Muscle layer of colon (tissue), 2 donors: ENCODE measurements around the gene MLANA.

ENCODE experiments used
- H3K27ac ChIP-seq: one replicate; pipeline ENCODE4 v1.7.0; 2013; ENCODE audit warnings: low read depth, mild to moderate bottlenecking, low read length, moderate library complexity
- H3K27me3 ChIP-seq, 2 donors: one replicate each; pipeline ENCODE4 v1.7.0; 2013; ENCODE audit warnings: low read length in 2 of 2, mild to moderate bottlenecking in 2 of 2; ENCODE audit not compliant: insufficient read depth in 2 of 2, control insufficient read depth in 1 of 2
- H3K36me3 ChIP-seq: one replicate; pipeline ENCODE4 v1.7.0; 2013; ENCODE audit warnings: mild to moderate bottlenecking, low read length; ENCODE audit not compliant: insufficient read depth
- H3K4me1 ChIP-seq: one replicate; pipeline ENCODE4 v1.7.0; 2013; ENCODE audit warnings: mild to moderate bottlenecking, low read length; ENCODE audit not compliant: insufficient read depth
- H3K4me3 ChIP-seq, 2 donors: one replicate each; pipeline ENCODE4 v1.7.0; 2013; ENCODE audit warnings: low read length in 2 of 2, low read depth in 1 of 2, mild to moderate bottlenecking in 1 of 2, moderate library complexity in 1 of 2
- H3K9ac ChIP-seq: one replicate; pipeline ENCODE4 v1.7.0; 2013; ENCODE audit warnings: low read length
- H3K9me3 ChIP-seq: one replicate; pipeline ENCODE4 v1.7.0; 2013; ENCODE audit warnings: mild to moderate bottlenecking, low read length
- donor health status: abdominal sarcoma.
- donor health status: Adenocarcinoma of cecum.

The MLANA gene, protein sequence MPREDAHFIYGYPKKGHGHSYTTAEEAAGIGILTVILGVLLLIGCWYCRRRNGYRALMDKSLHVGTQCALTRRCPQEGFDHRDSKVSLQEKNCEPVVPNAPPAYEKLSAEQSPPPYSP

DNA sequence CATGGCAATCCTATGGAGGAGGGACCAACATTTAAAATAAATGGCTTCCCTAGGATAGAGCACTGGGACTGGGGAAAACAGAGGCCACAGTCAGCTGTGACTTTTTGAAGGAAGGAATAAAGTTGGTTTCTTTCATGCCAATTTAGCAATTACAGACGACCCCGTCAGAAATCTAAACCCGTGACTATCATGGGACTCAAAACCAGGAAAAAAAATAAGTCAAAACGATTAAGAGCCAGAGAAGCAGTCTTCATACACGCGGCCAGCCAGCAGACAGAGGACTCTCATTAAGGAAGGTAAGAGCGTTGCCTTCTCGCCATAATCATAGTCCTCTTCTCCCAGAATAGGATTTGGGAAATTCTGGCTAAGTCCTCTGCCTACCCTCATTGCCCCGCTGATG, at the start of gene MLANA:
Gene MLANA, plus strand, starts transcription at position 249 of the 400 bp plus-strand sequence. CDS start 1,586 bp downstream, outside the sequence.
- no peaks in the 10 kb centered on the region for H3K36me3 ChIP-seq

DNA sequence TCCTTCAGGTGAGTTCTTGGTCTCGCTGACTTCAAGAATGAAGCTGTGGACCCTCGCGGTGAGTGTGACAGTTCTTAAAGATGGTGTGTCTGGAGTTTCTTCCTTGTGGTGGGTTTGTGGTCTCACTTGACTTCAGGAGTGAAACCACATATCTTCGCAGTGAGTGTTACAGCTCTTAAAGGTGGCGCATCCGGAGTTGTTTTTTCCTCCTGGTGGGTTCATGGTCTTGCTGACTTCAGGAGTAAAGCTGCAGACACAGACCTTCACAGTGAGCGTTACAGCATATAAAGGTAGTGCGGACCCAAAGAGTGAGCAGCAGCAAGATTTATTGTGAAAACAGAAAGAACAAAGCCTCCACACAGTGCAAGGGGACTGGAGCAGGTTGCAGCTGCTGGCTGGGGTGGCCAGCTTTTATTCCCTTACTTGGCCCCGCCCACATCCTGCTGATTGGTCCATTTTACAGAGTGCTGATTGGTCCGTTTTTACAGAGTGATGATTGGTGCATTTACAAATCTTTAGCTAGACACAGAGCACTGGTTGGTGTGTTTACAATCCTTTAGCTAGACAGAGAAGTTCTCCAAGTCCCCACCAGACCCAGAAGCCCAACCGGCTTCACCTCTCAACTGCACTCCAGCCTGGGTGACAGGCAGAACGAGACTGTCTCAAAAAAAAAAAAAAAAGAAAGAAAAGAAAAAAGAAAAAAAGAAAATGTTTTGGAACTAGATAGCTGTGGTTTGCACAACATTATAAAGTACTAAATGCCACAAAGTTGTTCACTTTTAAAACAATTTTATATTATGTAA, 48.7 kb upstream of the MLANA start:
- Histone ChIP-seq H3K9me3 (no peaks in the 10 kb centered on the region), H3K9ac (no peak overlapping the region), H3K36me3 (no peaks in the 10 kb centered on the region), H3K27ac (no peak overlapping the region), H3K27me3 (no peaks in the 10 kb centered on the region), H3K4me1 (no peaks in the 10 kb centered on the region), H3K4me3 (no peak overlapping the region)

More for the DNA sequence above, at the start of gene MLANA:
- no peaks in the 10 kb centered on the region for H3K9me3 ChIP-seq
- H3K27me3 ChIP-seq: no peaks in the 10 kb centered on the region
- no peak within 1 kb of the TSS for H3K9ac ChIP-seq
- H3K27ac ChIP-seq: no peak within 1 kb of the TSS
- H3K4me1 ChIP-seq: peaks cover 5% of the 10 kb centered on the region
- H3K4me3 ChIP-seq: no peak within 1 kb of the TSS

DNA sequence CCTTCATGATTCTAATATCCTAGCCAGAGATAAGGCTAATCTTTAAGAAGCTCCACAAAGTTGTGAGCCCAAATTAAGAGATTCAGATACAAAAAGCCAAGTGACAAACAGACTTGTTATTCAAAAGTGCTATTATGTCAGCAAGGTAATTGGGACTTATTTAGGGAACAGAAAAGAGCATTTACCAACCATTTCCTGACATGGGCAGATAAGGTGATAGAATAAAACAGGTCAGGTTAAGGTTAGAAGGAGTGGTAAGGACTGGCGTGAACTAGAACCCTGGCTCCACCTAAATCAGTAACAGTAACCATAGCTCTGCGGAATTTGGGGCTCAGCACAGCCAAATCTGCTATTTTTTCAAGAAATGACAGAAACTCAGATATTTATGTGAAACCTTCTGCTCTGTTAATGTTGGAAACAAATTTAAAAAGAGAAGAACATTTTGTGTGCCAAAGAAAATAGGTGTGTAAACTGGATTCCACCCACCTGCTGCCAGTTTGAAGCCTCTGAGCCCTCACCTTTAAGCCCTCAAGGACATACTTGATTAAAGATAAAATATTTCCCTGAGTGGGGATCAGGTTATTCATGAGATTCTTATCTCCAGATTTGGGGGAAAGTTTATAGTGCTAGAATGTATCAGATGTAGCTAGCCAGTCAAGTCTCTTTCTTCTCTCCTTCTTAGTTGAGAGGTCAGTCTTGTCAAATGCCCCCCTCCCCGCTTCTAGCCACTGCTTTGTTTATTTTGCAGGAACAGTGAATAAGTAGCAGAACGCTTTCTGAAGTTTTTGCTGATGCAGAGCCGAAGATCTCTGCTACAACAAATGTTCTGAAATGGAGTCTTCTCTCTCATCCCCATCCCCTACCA, 47.5 kb upstream of the MLANA start:
- Histone ChIP-seq H3K36me3 (no peaks in the 10 kb centered on the region), H3K4me3 (no peak overlapping the region), H3K4me1 (no peaks in the 10 kb centered on the region), H3K9ac (no peak overlapping the region), H3K9me3 (no peaks in the 10 kb centered on the region), H3K27me3 (no peaks in the 10 kb centered on the region), H3K27ac (no peak overlapping the region)

DNA sequence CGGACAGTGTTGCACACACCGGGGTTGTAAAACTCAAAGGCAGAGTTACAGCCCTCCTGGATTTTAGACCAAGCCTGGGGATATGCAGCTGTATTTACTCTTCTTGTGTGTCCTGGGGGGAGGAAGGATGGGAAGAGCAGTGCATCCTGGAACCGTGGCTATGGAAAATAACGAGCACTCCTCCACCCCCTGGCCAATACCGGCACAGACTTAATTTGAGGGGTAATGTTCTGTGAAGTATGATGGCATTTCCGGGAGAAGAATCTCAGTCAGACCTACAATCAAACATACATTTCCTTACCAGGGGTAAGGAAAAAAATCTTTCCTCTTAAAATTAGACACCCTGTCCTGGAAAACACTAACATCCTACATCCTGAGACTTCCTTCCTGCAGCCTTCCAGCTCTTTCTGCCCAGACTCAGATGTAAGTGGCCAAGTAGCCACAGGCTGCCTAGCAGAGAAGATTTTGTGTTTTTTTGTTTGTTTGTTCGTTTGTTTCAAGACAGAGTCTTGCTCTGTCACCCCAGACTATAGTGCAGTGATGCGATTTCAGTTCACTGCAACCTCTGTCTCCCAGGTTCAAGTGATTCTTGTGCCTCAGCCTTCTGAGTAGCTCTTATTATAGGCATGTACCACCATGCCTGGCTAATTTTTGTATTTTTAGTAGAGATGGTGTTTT, 46.8 kb upstream of the MLANA start:
- Histone ChIP-seq H3K4me3 (no peak overlapping the region), H3K27me3 (no peaks in the 10 kb centered on the region), H3K9ac (no peak overlapping the region), H3K9me3 (no peaks in the 10 kb centered on the region), H3K36me3 (no peaks in the 10 kb centered on the region), H3K27ac (no peak overlapping the region), H3K4me1 (no peaks in the 10 kb centered on the region)

DNA sequence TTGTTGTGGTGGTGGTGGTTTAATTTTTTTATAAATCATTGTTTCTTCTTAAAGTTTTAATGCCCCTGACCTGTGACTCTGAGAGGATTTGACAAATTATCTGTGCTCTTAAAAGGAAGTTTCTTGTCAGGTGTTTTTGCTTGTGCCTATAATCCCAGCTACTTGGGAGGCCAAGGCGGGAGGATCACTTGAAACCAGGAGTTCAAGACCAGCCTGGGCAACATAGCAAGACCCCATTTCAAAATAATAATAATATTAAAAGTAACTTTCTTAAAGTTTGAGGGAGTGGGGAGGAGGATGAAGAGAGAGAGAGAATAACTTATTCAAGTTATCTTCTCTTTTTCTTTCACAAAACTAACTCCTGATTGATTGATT, 45.5 kb upstream of the MLANA start:
- Histone ChIP-seq H3K4me3 (no peak overlapping the region), H3K27ac (no peak overlapping the region), H3K27me3 (no peaks in the 10 kb centered on the region), H3K9me3 (no peaks in the 10 kb centered on the region), H3K4me1 (no peaks in the 10 kb centered on the region), H3K36me3 (no peaks in the 10 kb centered on the region), H3K9ac (no peak overlapping the region)

DNA sequence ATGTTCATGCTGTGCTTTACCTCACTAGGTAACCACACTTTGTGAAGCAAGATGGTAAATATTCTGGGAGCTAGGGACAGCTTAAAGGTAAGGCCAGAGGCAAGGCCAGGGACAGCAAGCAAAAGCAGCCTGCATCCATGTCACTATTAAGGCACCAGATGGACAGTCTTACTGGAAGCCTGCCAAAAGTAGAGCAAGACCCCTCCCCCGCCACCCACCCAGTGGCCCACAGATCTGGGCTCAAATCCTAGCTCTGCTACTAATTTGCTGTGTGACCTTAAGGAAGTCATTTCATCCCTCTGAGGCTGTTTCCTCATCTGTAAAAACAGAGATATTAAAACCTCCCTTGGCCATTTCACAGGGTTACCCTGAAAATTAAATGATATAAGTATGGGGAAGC, 44.6 kb upstream of the MLANA start:
- Histone ChIP-seq H3K36me3 (no peaks in the 10 kb centered on the region), H3K4me3 (no peak overlapping the region), H3K9ac (no peak overlapping the region), H3K27ac (no peak overlapping the region), H3K27me3 (no peaks in the 10 kb centered on the region), H3K4me1 (no peaks in the 10 kb centered on the region), H3K9me3 (no peaks in the 10 kb centered on the region)

DNA sequence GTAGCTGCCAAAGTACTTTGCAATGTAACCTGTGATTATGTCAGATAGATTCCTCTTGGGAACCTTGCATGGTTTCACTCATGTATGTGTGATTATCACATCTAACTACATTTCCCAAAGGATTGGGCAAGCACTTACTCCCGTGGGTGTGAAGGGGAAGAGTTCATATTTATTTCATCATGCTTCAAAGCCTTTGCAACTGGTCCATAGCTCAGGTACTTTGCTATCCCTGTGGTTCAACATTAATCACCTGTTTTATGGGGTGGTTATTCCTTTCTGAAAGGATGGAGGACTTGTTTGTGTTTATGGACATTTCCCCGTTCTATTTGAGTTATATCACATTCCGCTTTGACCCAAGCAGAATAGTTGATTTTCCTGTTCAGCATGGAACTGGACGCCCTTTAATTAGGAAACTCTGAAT, 44.2 kb upstream of the MLANA start:
- Histone ChIP-seq H3K36me3 (no peaks in the 10 kb centered on the region), H3K9ac (no peak overlapping the region), H3K4me3 (no peak overlapping the region), H3K27me3 (no peaks in the 10 kb centered on the region), H3K27ac (no peak overlapping the region), H3K9me3 (no peaks in the 10 kb centered on the region), H3K4me1 (no peaks in the 10 kb centered on the region)

DNA sequence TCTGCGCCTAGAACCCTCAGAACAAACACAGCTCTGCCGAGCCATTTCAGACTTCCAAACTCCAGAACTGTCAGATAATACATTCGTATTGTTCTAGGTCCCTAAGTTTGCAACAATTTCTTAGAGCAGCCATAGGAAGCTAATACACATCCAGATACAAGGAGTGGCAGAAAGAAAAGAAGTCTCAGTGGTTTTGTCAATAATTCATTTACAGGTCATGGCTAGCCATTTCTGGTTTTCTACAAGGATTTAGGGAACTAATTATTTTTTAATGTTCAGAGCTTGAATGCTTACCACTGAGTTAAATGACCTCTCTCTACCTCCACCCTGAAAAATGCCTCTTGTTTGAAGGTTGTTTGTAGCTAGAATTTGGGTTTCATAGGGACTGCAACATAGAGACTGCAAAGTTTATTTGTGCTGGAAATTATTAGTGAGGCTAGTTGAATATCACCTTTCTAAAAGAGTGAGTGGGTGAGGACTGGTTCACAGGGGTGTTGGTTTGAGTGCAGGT, 42.3 kb upstream of the MLANA start:
- Histone ChIP-seq H3K4me3 (no peak overlapping the region), H3K9me3 (no peaks in the 10 kb centered on the region), H3K36me3 (no peaks in the 10 kb centered on the region), H3K4me1 (no peaks in the 10 kb centered on the region), H3K27me3 (no peaks in the 10 kb centered on the region), H3K27ac (no peak overlapping the region), H3K9ac (no peak overlapping the region)

DNA sequence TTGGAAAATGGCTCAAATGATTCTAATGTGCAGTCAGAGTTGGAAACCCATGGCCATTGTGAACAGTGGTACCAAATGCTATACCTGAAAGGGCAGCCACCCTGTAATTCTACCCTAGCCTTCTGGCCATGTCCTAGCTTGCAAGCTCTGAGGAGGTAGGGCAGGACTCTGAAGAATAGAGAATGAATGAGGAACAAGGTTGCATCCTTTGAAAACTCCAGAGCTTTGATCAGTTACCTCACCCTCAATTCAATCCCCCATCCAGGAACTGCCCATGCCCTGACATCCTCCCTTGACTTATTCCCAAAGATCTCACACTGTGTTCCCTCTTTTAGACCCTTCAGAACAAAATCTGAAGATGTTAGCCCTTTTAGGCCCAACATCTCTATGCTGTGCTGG, 40.0 kb upstream of the MLANA start:
- no peaks in the 10 kb centered on the region for H3K36me3 ChIP-seq
- no peaks in the 10 kb centered on the region for H3K4me1 ChIP-seq
- H3K9me3 ChIP-seq: no peaks in the 10 kb centered on the region
- H3K9ac ChIP-seq: no peak overlapping the region
- no peak overlapping the region for H3K4me3 ChIP-seq
- H3K27ac ChIP-seq: no peak overlapping the region
- H3K27me3 ChIP-seq: no peaks in the 10 kb centered on the region

DNA sequence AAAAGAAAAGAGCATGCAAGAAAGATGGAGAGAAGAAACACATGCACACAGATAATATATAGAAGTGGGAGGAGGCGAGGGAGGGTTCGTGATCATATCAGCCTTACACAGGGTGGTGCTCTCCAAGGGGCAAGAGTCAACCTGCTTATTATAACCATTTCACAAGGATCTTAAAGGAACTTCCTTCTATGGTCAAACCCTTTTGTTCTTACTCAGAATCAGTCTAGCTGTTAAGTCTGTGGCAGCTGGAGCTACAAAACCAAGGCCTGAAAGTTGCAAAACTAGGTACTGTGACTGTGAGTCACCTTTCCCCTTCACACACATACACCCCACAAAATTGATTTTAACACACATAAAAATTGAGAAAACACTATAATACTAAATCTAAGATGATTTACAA, 39.2 kb upstream of the MLANA start:
- H3K4me1 ChIP-seq: no peaks in the 10 kb centered on the region
- no peaks in the 10 kb centered on the region for H3K27me3 ChIP-seq
- no peaks in the 10 kb centered on the region for H3K9me3 ChIP-seq
- no peak overlapping the region for H3K27ac ChIP-seq
- H3K4me3 ChIP-seq: no peak overlapping the region
- H3K9ac ChIP-seq: no peak overlapping the region
- H3K36me3 ChIP-seq: no peaks in the 10 kb centered on the region

DNA sequence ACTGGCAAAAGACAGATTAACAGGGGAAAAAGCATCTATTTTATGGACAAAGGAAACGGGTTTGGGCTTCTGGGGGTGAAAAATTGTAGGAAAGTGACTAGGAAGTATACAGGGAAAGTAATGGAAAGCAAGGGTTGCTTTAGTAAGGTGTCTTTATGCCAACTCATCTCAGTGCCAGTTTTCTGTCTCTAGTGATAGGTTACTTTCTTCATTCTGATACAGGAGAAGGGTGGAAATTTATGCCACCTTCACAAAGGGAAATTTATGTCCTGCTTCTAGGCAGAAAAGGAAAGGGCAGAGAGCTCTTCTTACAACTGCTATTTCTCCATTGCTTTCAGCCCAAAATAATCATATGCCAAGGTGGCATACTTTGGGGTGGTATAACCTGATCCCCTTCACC, 37.7 kb upstream of the MLANA start:
- H3K27me3 ChIP-seq: no peaks in the 10 kb centered on the region
- no peaks in the 10 kb centered on the region for H3K36me3 ChIP-seq
- no peak overlapping the region for H3K27ac ChIP-seq
- H3K9me3 ChIP-seq: no peaks in the 10 kb centered on the region
- no peaks in the 10 kb centered on the region for H3K4me1 ChIP-seq
- H3K4me3 ChIP-seq: no peak overlapping the region
- H3K9ac ChIP-seq: no peak overlapping the region
